ENCODE measurements around the gene ADAMTS13. TPM values are rescaled to one million over a fixed set of nuclear protein-coding genes. Genes with fewer than 3 reads are reported as not detected.

Gene ADAMTS13
- total RNA-seq, 1 experiment from 2014 or later = 12.0 TPM

DNA sequence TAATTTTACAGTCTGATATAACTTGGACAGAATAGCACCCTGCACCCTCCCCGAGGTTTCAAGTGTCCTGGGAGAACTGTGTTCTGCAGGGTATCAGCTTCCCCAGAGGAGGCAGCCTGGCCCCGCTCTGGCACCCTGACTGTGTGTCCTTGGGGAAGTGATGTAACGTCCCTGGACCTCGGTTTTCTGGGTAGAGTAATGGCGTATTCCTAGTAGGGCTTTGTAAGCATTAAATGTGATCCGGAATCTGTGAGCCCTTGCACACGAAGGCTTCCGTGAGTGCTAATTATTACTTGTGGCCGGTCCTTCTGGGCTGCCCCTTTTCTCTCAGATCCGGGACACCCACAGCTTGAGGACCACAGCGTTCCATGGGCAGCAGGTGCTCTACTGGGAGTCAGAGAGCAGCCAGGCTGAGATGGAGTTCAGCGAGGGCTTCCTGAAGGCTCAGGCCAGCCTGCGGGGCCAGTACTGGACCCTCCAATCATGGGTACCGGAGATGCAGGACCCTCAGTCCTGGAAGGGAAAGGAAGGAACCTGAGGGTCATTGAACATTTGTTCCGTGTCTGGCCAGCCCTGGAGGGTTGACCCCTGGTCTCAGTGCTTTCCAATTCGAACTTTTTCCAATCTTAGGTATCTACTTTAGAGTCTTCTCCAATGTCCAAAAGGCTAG is 36.6 kb downstream of the ADAMTS13 start:
- DNase-seq (ENCODE audit: low spot score) = peak; percentile 23
- POLR2A ChIA-PET = interaction anchor here (0.8 to 2.6 kb wide), 3 partner anchors 13 to 111 kb away, joined by 4 to 10 read pairs (median 4); partner anchors contain the start of genes MED22 and RPL7A
- TF ChIP-seq, protein P1, sequence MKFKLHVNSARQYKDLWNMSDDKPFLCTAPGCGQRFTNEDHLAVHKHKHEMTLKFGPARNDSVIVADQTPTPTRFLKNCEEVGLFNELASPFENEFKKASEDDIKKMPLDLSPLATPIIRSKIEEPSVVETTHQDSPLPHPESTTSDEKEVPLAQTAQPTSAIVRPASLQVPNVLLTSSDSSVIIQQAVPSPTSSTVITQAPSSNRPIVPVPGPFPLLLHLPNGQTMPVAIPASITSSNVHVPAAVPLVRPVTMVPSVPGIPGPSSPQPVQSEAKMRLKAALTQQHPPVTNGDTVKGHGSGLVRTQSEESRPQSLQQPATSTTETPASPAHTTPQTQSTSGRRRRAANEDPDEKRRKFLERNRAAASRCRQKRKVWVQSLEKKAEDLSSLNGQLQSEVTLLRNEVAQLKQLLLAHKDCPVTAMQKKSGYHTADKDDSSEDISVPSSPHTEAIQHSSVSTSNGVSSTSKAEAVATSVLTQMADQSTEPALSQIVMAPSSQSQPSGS (CRISPR knock-in tag; IDR thresholded peaks at IDR 0.05; ENCODE audit: borderline replicate concordance, low read depth) = no peak
- peak; percentile 76 for TF ChIP-seq GABPB1 (CRISPR knock-in tag; IDR thresholded peaks at IDR 0.05)
- Mint-ChIP-seq H3K27me3 (ENCODE audit: low read depth) (no peaks in the 10 kb centered on the region), H3K27ac (peak overlapping the region; percentile 19; the same call in 1 of the 2 replicates), H3K4me1 (peaks cover 31% of the 10 kb centered on the region), H3K9me3 (no peaks in the 10 kb centered on the region), H3K4me3 (peak overlapping the region; percentile 78), H3K36me3 (no peaks in the 10 kb centered on the region)
- ATAC-seq = no peak
- CTCF ChIA-PET = interaction anchor here (0.7 to 2.9 kb wide), 19 partner anchors 9 to 431 kb away, joined by 3 to 29 read pairs (median 7); partner anchors contain the start of genes SLC2A6, SURF1 and SURF2

DNA sequence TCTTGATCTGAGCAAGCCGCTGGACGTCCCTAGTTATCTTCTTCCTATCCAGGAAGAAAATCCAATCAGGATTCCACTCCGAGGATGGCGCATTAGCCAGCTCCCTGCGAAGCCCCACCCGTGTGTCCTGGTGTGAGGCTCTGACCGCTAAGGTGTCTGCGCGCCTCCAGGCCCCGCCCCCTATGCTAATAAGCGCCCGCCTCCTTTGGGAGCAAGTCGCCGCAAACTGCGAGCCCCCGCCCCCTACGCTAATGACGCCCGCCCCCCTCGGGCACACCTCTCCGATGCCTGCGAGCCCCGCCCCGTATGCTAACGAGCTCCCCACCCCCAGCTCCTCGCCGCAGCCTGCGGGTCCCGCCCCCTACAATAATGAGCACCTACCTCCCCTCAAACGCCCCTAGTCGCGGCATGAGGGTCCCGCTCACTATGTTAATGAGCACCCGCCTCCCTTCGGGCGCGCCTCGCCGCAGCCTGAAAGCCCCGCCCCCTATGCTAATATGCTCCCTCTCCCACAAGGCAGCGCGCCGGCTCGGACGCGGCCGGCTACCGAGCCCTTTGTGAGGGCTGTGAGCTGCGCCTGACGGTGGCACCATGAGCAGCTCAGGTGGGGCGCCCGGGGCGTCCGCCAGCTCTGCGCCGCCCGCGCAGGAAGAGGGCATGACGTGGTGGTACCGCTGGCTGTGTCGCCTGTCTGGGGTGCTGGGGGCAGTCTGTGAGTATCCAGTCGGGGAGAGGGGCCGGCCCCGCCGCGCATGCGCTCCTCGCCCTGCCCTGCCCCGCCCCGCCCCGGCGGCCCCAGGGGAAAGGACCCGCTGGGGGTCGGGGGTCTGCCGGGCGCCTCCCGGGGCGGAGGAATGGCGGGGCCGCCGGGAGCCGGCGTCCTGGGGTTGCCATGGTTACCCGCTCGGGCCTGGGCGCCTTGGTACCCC is 37.6 kb downstream of the ADAMTS13 start, which contains the start of gene CACFD1:
TSS of gene CACFD1 (plus strand) at position 503 of the 929 bp plus-strand sequence. CDS start at position 592, 89 bp downstream.
- Mint-ChIP-seq H3K27ac (peak within 1 kb of the TSS; percentile 96), H3K36me3 (no peaks in the 10 kb centered on the region), H3K27me3 (ENCODE audit: low read depth) (no peaks in the 10 kb centered on the region), H3K9me3 (no peaks in the 10 kb centered on the region), H3K4me3 (peak within 1 kb of the TSS; percentile 82), H3K4me1 (peaks cover 31% of the 10 kb centered on the region)
- ChIA-PET POLR2A (interaction anchor here (0.6 to 2.6 kb wide), 5 partner anchors 9 to 112 kb away, joined by 3 to 10 read pairs (median 4); partner anchors contain the start of genes MED22 and RPL7A), CTCF (interaction anchor here (0.7 to 2.9 kb wide), 29 partner anchors 9 to 432 kb away, joined by 3 to 29 read pairs (median 6); partner anchors contain the start of genes REXO4, SARDH, SLC2A6 and SURF1)
- ATAC-seq = peak; percentile 88
- DNase-seq (ENCODE audit: low spot score) = peak; percentile 99
- TF ChIP-seq, protein P2, sequence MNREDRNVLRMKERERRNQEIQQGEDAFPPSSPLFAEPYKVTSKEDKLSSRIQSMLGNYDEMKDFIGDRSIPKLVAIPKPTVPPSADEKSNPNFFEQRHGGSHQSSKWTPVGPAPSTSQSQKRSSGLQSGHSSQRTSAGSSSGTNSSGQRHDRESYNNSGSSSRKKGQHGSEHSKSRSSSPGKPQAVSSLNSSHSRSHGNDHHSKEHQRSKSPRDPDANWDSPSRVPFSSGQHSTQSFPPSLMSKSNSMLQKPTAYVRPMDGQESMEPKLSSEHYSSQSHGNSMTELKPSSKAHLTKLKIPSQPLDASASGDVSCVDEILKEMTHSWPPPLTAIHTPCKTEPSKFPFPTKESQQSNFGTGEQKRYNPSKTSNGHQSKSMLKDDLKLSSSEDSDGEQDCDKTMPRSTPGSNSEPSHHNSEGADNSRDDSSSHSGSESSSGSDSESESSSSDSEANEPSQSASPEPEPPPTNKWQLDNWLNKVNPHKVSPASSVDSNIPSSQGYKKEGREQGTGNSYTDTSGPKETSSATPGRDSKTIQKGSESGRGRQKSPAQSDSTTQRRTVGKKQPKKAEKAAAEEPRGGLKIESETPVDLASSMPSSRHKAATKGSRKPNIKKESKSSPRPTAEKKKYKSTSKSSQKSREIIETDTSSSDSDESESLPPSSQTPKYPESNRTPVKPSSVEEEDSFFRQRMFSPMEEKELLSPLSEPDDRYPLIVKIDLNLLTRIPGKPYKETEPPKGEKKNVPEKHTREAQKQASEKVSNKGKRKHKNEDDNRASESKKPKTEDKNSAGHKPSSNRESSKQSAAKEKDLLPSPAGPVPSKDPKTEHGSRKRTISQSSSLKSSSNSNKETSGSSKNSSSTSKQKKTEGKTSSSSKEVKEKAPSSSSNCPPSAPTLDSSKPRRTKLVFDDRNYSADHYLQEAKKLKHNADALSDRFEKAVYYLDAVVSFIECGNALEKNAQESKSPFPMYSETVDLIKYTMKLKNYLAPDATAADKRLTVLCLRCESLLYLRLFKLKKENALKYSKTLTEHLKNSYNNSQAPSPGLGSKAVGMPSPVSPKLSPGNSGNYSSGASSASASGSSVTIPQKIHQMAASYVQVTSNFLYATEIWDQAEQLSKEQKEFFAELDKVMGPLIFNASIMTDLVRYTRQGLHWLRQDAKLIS (CRISPR knock-in tag; IDR thresholded peaks at IDR 0.05; ENCODE audit: borderline replicate concordance) = no peak
- no peak for TF ChIP-seq ZNF219 (CRISPR knock-in tag; IDR thresholded peaks at IDR 0.05; ENCODE audit: borderline replicate concordance)
- TF ChIP-seq NR1H2 (CRISPR knock-in tag; IDR thresholded peaks at IDR 0.05) = no peak
- TF ChIP-seq, protein P3, sequence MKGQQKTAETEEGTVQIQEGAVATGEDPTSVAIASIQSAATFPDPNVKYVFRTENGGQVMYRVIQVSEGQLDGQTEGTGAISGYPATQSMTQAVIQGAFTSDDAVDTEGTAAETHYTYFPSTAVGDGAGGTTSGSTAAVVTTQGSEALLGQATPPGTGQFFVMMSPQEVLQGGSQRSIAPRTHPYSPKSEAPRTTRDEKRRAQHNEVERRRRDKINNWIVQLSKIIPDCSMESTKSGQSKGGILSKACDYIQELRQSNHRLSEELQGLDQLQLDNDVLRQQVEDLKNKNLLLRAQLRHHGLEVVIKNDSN (CRISPR knock-in tag; IDR thresholded peaks at IDR 0.05) = no peak
- TF ChIP-seq, protein P1 (CRISPR knock-in tag; IDR thresholded peaks at IDR 0.05; ENCODE audit: borderline replicate concordance, low read depth) = no peak
- TF ChIP-seq, protein P4, sequence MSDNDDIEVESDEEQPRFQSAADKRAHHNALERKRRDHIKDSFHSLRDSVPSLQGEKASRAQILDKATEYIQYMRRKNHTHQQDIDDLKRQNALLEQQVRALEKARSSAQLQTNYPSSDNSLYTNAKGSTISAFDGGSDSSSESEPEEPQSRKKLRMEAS (CRISPR knock-in tag; IDR thresholded peaks at IDR 0.05) = 0 out of 2 replicates have a peak, but pooled peaks have one; percentile 7
- TF ChIP-seq, protein P5, sequence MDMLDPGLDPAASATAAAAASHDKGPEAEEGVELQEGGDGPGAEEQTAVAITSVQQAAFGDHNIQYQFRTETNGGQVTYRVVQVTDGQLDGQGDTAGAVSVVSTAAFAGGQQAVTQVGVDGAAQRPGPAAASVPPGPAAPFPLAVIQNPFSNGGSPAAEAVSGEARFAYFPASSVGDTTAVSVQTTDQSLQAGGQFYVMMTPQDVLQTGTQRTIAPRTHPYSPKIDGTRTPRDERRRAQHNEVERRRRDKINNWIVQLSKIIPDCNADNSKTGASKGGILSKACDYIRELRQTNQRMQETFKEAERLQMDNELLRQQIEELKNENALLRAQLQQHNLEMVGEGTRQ (CRISPR knock-in tag; IDR thresholded peaks at IDR 0.05) = 0 out of 2 replicates have a peak, but pooled peaks have one; percentile 12
- no peak for TF ChIP-seq MYBL2 (CRISPR knock-in tag; IDR thresholded peaks at IDR 0.05)
- TF ChIP-seq TP53 (CRISPR knock-in tag; IDR thresholded peaks at IDR 0.05) = no peak
- TF ChIP-seq, protein P6, sequence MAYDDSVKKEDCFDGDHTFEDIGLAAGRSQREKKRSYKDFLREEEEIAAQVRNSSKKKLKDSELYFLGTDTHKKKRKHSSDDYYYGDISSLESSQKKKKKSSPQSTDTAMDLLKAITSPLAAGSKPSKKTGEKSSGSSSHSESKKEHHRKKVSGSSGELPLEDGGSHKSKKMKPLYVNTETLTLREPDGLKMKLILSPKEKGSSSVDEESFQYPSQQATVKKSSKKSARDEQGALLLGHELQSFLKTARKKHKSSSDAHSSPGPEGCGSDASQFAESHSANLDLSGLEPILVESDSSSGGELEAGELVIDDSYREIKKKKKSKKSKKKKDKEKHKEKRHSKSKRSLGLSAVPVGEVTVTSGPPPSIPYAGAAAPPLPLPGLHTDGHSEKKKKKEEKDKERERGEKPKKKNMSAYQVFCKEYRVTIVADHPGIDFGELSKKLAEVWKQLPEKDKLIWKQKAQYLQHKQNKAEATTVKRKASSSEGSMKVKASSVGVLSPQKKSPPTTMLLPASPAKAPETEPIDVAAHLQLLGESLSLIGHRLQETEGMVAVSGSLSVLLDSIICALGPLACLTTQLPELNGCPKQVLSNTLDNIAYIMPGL (CRISPR knock-in tag; IDR thresholded peaks at IDR 0.05) = peak; percentile 55; the same call in 1 of the 2 replicates
- no peak for TF ChIP-seq SOX15 (CRISPR knock-in tag; IDR thresholded peaks at IDR 0.05)
- TF ChIP-seq ZBTB21 (CRISPR knock-in tag; IDR thresholded peaks at IDR 0.05; ENCODE audit: borderline replicate concordance) = no peak
- no peak for TF ChIP-seq ZNF671 (CRISPR knock-in tag; IDR thresholded peaks at IDR 0.05)
- TF ChIP-seq, protein P7, sequence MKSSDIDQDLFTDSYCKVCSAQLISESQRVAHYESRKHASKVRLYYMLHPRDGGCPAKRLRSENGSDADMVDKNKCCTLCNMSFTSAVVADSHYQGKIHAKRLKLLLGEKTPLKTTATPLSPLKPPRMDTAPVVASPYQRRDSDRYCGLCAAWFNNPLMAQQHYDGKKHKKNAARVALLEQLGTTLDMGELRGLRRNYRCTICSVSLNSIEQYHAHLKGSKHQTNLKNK (CRISPR knock-in tag; IDR thresholded peaks at IDR 0.05) = peak; percentile 74; the same call in 1 of the 2 replicates
- no peak for TF ChIP-seq ESRRA (CRISPR knock-in tag; IDR thresholded peaks at IDR 0.05; ENCODE audit: borderline replicate concordance)
